OCI-LY7 (cell line): ENCODE data around the gene NFATC4.

Experiments
- CTCF ChIP-seq: fragments of 200-600 bp; sonication (generic); conservative IDR thresholded peaks from 2 replicates; pipeline ENCODE4 v1.5.1; 2014; ENCODE audit warnings: mild to moderate bottlenecking, antibody characterized with exemption, low read length, moderate library complexity, mixed read lengths
- EZH2phosphoT487 ChIP-seq: fragments of 200-600 bp; sonication (generic); IDR thresholded peaks from 2 replicates; pipeline ENCODE4 v1.6.1; 2018; ENCODE audit warnings: low read depth, borderline replicate concordance, mild to moderate bottlenecking, mixed run types, antibody characterized with exemption, low read length, moderate library complexity, mixed read lengths

- TF ChIP-seq CTCF (no peak), EZH2phosphoT487 (no peak)
Measured at GRCh38 chr14:24389226-24389848, 21.4 kb downstream of the NFATC4 start.
